GM12875 (cell line): Measurements from ENCODE around the gene TCFL5.
"Not testable (repeated sequence)": the region's sequence is repeated elsewhere in the genome, so short reads cannot be mapped to it uniquely, and the experiment has no call there.

Source experiments
- H3K4me3 ChIP-seq: one replicate; pipeline ENCODE4 v1.5.1; 2011; ENCODE audit warnings: low read depth, low read length, control low read depth
- TF ChIP-seq, protein P1 (sequence below): IDR thresholded peaks from 2 replicates; pipeline ENCODE4 v1.5.1; 2011; ENCODE audit warnings: low read depth, mild to moderate bottlenecking, control low read depth, inconsistent platforms, low read length, moderate library complexity, borderline replicate concordance; ENCODE audit not compliant: insufficient read depth

TCFL5 gene

DNA sequence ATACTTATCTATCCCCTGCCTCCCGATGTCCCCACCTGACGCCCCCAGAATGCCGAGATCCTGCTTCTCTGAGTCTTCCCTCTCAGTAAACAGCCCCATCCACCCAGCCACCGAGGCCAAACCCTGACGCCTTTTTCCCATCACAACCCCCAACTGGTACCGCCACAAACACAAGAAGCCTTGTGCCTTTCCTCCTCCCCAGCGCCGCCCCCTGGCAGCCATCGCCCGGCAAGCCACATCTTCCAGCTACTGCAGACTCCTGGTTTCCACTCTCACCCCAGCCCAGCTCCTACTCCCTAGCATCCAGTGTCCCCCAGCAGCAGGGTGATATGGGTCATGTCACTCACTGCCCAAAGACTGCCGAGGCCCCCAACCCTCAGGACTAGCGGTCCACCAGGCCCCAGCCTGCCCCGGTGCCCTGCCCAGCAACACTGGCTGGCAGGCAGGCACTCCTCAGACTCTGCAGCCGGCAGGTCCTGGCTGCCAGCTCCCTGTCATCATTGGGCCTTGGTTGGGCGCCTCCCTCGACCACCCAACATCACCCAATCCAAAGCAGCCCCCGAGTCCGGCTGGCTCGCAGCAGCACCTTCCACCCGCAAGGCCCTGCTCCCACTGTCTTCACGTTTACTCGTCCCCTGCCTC is 11.2 kb downstream of the TCFL5 start:
- H3K4me3 ChIP-seq = no peak overlapping the region

DNA sequence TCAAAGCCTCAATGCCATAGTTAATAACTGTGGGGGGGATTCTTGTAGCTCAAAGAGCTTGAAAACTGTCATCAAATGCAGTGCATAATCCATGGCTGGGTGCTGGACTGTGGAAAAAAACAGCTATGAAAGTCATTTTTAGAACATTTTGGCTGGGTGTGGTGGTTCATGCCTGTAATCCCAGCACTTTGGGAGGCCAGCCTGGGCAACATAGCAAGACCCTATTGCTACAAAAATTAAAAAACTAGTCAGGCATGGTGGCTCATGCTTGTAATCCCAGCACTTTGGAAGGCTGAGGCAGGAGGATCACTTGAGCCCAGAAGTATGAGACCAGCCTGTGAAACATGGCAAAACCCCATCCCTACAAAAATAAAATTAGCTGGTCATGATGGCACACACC is 12.2 kb downstream of the TCFL5 start:
- no peak overlapping the region for H3K4me3 ChIP-seq
- TF ChIP-seq, protein P1, sequence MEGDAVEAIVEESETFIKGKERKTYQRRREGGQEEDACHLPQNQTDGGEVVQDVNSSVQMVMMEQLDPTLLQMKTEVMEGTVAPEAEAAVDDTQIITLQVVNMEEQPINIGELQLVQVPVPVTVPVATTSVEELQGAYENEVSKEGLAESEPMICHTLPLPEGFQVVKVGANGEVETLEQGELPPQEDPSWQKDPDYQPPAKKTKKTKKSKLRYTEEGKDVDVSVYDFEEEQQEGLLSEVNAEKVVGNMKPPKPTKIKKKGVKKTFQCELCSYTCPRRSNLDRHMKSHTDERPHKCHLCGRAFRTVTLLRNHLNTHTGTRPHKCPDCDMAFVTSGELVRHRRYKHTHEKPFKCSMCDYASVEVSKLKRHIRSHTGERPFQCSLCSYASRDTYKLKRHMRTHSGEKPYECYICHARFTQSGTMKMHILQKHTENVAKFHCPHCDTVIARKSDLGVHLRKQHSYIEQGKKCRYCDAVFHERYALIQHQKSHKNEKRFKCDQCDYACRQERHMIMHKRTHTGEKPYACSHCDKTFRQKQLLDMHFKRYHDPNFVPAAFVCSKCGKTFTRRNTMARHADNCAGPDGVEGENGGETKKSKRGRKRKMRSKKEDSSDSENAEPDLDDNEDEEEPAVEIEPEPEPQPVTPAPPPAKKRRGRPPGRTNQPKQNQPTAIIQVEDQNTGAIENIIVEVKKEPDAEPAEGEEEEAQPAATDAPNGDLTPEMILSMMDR = no peak

More for the DNA sequence above, 11.2 kb downstream of the TCFL5 start:
- TF ChIP-seq, protein P1 = no peak

DNA sequence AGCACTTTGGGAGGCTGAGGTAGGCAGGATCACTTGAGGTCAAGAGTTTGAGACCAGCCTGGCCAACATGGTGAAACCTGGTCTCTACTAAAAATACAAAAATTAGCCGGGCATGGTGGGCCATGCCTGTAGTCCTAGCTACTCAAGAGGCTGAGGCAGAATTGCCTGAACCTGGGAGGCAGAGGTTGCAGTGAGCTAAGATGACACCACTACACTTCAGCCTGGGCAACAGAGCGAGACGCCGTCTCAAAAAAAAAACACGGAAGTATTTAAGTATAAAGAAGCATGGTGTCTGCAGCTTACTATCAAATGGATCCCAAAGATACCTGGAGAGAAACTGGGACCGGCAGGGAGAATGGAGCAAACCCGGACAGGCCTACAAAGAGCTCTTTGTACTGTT is 12.7 kb downstream of the TCFL5 start:
- H3K4me3 ChIP-seq = not testable (repeated sequence)

DNA sequence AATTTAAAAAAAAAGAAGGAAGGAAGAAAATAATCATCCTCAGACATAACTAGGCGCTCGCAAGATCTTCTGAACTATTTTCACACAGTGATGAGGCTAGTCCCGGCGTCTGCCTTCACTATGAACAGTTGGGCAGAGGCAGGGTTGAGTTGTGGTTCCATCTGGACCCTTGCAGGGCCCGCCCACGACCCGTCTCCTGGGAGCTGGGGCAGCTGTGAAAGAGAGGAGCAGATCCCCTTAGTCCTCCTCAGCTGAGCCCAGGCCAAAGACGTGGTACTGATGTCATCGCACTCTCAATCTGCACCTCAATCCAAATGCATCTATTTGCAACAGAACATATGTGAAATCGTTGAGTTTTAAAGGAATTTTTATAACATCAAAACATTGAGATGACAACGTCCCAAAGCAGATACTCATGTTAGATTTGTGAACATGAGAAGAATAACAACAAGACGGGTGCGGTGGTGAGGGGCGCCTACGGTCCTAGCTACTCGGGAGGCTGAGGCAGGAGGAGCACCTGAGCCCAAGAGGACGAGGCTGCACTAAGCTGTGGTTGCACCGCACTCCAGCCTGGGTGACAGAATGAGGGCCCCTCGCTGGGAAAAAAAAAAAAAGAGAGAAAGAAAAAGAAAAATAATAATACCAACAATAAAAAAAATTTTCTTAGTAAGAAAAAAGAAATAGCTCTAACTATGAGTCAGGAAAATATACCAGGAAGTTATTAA is 15.3 kb downstream of the TCFL5 start:
- no peak overlapping the region for H3K4me3 ChIP-seq
- TF ChIP-seq, protein P1 = no peak

DNA sequence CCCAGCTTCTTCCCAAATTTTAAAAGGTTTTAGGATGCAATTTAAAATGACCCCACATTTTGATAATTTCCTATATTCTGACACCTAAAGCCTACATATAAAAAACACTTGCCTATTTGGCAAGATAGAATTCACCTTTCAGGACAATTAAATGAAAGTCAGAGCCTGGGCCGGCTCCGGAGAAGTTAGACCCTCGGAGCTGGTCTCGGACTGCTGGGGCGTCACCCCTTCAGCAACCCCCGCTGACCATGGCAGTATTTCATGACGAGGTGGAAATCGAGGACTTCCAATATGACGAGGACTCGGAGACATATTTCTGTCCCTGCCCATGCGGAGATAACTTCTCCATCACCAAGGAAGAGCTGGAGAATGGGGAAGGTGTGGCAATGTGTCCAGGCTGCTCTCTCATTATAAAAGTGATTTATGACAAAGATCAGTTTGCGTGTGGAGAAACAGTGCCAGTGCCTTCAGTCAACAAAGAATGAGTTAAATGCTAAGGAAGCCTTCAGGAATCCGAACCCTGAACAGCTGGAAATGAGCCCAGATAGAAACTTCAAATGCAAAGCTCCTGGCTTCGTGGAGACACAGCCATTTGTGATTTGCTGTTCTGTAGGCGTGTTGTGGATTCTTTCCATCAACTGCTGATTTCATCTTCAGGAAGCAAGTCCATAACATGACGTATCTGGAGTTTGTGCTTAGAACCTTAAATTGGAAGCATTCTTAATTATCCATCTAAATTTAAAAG is 16.0 kb downstream of the TCFL5 start:
- H3K4me3 ChIP-seq = no peak overlapping the region
- TF ChIP-seq, protein P1 = no peak

DNA sequence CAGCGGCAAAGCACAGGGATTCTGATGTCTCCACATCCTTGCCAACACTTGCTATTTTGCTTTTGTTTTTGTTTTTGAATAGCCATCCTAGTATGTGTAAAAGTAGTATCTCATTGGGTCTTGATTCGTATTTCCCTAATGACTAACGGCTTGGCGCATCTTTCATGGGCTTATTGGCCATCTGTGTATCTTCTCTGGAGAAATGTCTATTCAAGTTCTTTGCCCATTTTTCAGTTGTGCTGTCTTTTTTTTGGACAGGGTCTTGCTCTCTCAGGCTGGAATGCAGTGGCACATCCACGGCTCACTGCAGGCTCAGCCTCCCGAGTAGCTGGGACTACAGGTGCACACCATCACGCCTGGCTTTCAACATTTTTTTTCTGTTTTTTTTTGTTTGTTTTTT is 17.4 kb downstream of the TCFL5 start:
- TF ChIP-seq, protein P1 = no peak
- H3K4me3 ChIP-seq = no peak overlapping the region

DNA sequence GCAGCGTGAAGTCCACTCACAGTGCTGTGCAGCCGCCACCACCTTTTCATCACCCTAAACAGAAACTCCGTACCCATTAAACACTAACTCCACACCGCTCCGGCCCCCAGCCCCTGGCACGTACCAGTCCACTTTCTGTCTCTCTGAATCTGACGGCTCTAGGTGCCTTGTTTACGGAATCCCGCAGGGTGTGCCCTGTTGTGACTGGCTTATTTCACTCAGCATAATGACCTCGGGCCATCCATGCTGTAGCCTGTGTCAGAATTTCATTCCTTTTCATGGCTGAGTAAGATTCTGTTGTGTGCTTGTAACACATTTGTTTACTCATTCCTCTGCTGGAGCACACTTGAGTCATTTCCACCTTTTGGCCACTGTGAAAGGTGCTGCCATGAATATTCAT is 18.0 kb downstream of the TCFL5 start:
- TF ChIP-seq, protein P1 = no peak

More for the DNA sequence above, 18.0 kb downstream of the TCFL5 start:
- H3K4me3 ChIP-seq = no peak overlapping the region
